ENCODE results near the gene CD164. TPM values are rescaled to one million over a fixed set of nuclear protein-coding genes. Genes with fewer than 3 reads are reported as not detected.

The CD164 gene
- total RNA-seq, 1 donor from 2014 or later = 262 TPM

- no peak for TF ChIP-seq CTCF (IDR thresholded peaks at IDR 0.05; ENCODE audit: unreplicated experiment)
- H3K27me3 Mint-ChIP-seq (ENCODE audit: low read depth) = no peaks in the 10 kb centered on the region
- DNase-seq (ENCODE audit: low spot score in 2 of 2, unreplicated experiment in 2 of 2) = no peak
- no peak overlapping the region for H3K4me3 Mint-ChIP-seq
- H3K36me3 Mint-ChIP-seq = peaks cover 40% of the 10 kb centered on the region
- no peak overlapping the region for H3K27ac Mint-ChIP-seq
- H3K9me3 Mint-ChIP-seq = no peaks in the 10 kb centered on the region
- H3K4me1 Mint-ChIP-seq = peaks cover 14% of the 10 kb centered on the region
Measured at GRCh38 chr6:109374326-109374892, 7.9 kb downstream of the CD164 start.

GRCh38 chr6:109373762-109374161, 8.5 kb downstream of the CD164 start:
- no peaks in the 10 kb centered on the region for H3K9me3 Mint-ChIP-seq
- DNase-seq (ENCODE audit: low spot score in 2 of 2, unreplicated experiment in 2 of 2) = no peak
- no peak for TF ChIP-seq CTCF (IDR thresholded peaks at IDR 0.05; ENCODE audit: unreplicated experiment)
- peaks cover 36% of the 10 kb centered on the region for H3K36me3 Mint-ChIP-seq
- no peaks in the 10 kb centered on the region for H3K27me3 Mint-ChIP-seq (ENCODE audit: low read depth)
- no peak overlapping the region for H3K4me3 Mint-ChIP-seq
- no peak overlapping the region for H3K27ac Mint-ChIP-seq
- peaks cover 8% of the 10 kb centered on the region for H3K4me1 Mint-ChIP-seq

GRCh38 chr6:109373331-109373730, 8.9 kb downstream of the CD164 start:
- H3K27ac Mint-ChIP-seq = no peak overlapping the region
- no peaks in the 10 kb centered on the region for H3K9me3 Mint-ChIP-seq
- H3K4me1 Mint-ChIP-seq = peaks cover 8% of the 10 kb centered on the region
- TF ChIP-seq CTCF (IDR thresholded peaks at IDR 0.05; ENCODE audit: unreplicated experiment) = no peak
- DNase-seq (ENCODE audit: low spot score in 2 of 2, unreplicated experiment in 2 of 2) = no peak
- no peak overlapping the region for H3K4me3 Mint-ChIP-seq
- H3K36me3 Mint-ChIP-seq = peaks cover 36% of the 10 kb centered on the region
- H3K27me3 Mint-ChIP-seq (ENCODE audit: low read depth) = no peaks in the 10 kb centered on the region

- H3K4me3 Mint-ChIP-seq = no peak overlapping the region
- peaks cover 29% of the 10 kb centered on the region for H3K36me3 Mint-ChIP-seq
- H3K27me3 Mint-ChIP-seq (ENCODE audit: low read depth) = no peaks in the 10 kb centered on the region
- no peak for DNase-seq (ENCODE audit: low spot score in 2 of 2, unreplicated experiment in 2 of 2)
- no peaks in the 10 kb centered on the region for H3K9me3 Mint-ChIP-seq
- H3K4me1 Mint-ChIP-seq = peaks cover 8% of the 10 kb centered on the region
- no peak for TF ChIP-seq CTCF (IDR thresholded peaks at IDR 0.05; ENCODE audit: unreplicated experiment)
- H3K27ac Mint-ChIP-seq = no peak overlapping the region
Measured at GRCh38 chr6:109372130-109372529, 10.1 kb downstream of the CD164 start.

GRCh38 chr6:109370792-109371191, 11.5 kb downstream of the CD164 start:
- Mint-ChIP-seq H3K27me3 (ENCODE audit: low read depth) (no peaks in the 10 kb centered on the region), H3K36me3 (peaks cover 30% of the 10 kb centered on the region), H3K4me3 (no peak overlapping the region), H3K4me1 (peaks cover 8% of the 10 kb centered on the region), H3K27ac (no peak overlapping the region), H3K9me3 (no peaks in the 10 kb centered on the region)
- no peak for DNase-seq (ENCODE audit: low spot score in 2 of 2, unreplicated experiment in 2 of 2)
- TF ChIP-seq CTCF (IDR thresholded peaks at IDR 0.05; ENCODE audit: unreplicated experiment) = no peak

GRCh38 chr6:109370336-109370735, 11.9 kb downstream of the CD164 start:
- peaks cover 8% of the 10 kb centered on the region for H3K4me1 Mint-ChIP-seq
- H3K9me3 Mint-ChIP-seq = no peaks in the 10 kb centered on the region
- no peak overlapping the region for H3K4me3 Mint-ChIP-seq
- H3K27ac Mint-ChIP-seq = no peak overlapping the region
- no peaks in the 10 kb centered on the region for H3K27me3 Mint-ChIP-seq (ENCODE audit: low read depth)
- H3K36me3 Mint-ChIP-seq = peaks cover 32% of the 10 kb centered on the region
- no peak for DNase-seq (ENCODE audit: low spot score in 2 of 2, unreplicated experiment in 2 of 2)
- TF ChIP-seq CTCF (IDR thresholded peaks at IDR 0.05; ENCODE audit: unreplicated experiment) = no peak

Measured in mesothelial cell of epicardium (in vitro differentiated cells).